Neural progenitor cell (in vitro differentiated cells): ENCODE results near the gene RGS9.

Source experiments
- CTCF ChIP-seq: fragments of 200-600 bp; sonication (generic); IDR thresholded peaks from 2 replicates; pipeline ENCODE4 v1.5.1; 2017; ENCODE audit warnings: antibody characterized with exemption, mild to moderate bottlenecking
- EZH2 ChIP-seq: fragments of 200-600 bp; sonication (generic); IDR thresholded peaks from 2 replicates; pipeline ENCODE4 v1.6.1; 2017; ENCODE audit warnings: antibody characterized with exemption, mild to moderate bottlenecking, moderate library complexity
- EZH2phosphoT487 ChIP-seq: fragments of 200-600 bp; sonication (generic); IDR thresholded peaks from 2 replicates; pipeline ENCODE4 v1.6.1; 2017; ENCODE audit warnings: antibody characterized with exemption

DNA sequence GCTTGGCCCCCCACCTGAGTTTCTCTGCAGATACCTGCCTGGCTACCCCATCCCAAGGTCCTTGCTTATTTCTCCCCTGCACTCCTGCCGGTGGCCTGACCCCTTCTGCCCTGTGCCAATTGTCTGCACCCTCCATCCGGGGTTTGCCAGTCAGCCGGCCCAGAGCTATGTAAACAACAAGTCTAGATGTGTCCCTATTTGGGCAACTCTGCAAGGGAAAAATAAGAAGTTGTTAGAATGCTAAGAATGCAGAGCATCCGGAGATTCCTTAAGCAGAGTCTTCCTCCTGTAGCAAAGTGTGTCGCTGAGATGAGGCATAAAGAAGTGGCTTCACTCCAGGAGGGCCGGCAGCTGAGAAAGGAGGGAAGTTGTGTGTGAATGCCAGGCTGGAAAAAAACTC, 46.6 kb downstream of the RGS9 start:
- no peak for TF ChIP-seq CTCF
- no peak for TF ChIP-seq EZH2
- TF ChIP-seq EZH2phosphoT487 = no peak
